GM10266 (cell line): ENCODE measurements around the gene SLC12A7.

Source experiments
- DNase-seq: peaks from one replicate; pipeline ENCODE4 v3.0.0; 2012; ENCODE audit errors: extremely low spot score
- TF ChIP-seq, protein P1 (sequence below): IDR thresholded peaks from 2 replicates; pipeline ENCODE4 v1.5.1; 2012; ENCODE audit warnings: mild to moderate bottlenecking, low read depth; ENCODE audit not compliant: control insufficient read depth, insufficient read depth; ENCODE audit errors: missing control alignments

The SLC12A7 gene

GRCh38 chr5:1005904-1006655 is 105.8 kb downstream of the SLC12A7 start:
- DNase-seq = no peak
- TF ChIP-seq, protein P1, sequence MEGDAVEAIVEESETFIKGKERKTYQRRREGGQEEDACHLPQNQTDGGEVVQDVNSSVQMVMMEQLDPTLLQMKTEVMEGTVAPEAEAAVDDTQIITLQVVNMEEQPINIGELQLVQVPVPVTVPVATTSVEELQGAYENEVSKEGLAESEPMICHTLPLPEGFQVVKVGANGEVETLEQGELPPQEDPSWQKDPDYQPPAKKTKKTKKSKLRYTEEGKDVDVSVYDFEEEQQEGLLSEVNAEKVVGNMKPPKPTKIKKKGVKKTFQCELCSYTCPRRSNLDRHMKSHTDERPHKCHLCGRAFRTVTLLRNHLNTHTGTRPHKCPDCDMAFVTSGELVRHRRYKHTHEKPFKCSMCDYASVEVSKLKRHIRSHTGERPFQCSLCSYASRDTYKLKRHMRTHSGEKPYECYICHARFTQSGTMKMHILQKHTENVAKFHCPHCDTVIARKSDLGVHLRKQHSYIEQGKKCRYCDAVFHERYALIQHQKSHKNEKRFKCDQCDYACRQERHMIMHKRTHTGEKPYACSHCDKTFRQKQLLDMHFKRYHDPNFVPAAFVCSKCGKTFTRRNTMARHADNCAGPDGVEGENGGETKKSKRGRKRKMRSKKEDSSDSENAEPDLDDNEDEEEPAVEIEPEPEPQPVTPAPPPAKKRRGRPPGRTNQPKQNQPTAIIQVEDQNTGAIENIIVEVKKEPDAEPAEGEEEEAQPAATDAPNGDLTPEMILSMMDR = no peak

DNA sequence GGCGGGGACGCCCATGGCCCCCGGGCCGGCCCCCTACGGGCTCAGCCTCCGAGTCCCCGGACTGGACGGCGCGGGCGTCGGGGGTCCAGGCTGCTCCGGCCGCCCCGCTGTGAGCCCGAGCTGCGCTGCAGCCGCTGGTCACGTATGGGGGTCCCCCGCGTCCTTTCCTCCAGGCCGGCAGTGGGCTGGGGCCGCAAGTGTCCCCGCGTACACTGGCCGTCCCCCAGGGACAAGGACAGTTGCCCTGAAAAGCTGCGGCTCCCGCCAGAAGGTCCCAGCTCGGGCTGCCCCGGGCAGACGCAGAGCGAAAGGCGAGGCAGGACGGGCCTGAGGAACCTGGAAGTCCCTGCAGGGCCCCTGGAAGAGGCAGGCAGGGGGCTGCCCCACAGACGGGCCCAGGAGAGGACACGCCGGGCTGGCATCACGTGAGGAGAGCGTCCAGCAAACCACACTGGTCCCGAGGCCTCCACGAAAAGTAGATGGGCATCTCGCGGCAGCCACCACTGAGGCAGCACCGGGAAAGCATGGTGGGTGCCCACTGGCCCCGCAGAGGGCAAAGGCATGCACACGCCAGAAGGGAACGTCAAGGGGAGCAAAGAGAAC is 106.5 kb downstream of the SLC12A7 start:
- DNase-seq = no peak
- TF ChIP-seq, protein P1 = no peak

DNA sequence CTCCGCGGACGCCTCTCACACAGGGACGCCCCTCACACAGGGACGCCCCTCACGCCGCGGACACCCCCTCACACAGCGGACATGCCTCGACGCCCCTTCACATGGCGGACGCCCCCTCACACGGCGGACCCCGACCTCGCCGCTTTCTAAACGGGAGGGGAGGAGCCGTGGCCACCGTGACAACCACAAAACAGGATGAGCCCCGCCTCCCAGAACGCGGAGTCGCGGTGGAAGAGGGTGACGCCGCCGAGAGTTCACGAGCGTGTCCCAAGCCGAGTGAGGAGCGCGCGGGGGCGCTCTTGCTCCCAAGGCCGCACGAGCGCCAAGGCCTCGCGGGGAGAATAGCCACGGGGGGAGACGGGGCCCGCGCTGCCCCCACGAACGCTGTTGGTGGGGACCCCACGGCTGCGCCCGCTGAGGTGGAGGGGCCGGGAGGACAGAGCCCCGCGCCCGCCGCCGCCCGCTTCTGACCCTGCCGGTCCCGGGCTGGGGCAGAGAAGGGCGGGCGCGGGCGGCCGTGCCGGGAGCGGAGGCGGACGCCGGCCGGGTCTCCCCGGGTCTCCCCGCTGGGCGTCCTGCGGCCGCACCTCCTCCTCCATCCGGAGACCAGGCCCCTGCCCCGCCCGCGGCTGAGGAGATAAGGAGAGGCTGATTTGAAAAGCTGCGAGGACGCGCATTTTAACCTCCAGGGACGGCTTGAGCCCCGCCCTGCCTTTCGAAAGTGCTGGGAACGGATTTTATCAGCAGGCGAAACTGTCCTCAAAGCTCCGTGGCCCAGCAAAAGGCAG is 107.2 kb downstream of the SLC12A7 start:
- TF ChIP-seq, protein P1 = peak; percentile 65
- DNase-seq = no peak

DNA sequence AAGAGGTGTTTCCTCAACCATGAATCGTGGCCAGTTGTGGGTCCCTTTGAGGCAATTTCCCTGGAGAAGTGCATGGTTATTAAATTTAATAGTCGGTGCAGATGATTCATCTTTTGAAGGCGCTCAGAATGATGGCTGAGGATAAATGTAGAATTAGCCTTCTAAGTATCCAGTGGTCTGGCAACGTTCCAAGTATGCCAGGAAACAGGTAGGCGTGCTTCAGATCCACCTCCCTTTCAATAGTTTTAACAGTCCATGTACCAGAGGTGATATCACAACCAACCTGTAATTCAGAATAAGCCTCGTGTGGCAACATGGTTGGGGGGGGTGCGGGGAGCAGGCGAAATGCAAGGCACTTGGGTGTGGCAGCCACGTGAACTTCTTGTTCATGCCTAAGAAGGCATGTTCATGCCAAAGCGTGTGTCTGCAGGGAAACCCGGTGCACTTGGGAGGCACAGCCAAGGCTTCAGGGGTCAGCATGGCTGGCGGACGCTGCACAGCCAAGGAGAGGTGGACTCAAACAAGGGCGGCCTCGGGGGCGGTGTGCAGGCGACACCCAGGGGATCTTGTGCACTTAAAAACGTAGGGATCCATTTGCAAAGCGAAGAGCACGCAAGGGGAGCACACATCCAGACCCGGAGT is 108.4 kb downstream of the SLC12A7 start:
- TF ChIP-seq, protein P1 = no peak
- DNase-seq = no peak

DNA sequence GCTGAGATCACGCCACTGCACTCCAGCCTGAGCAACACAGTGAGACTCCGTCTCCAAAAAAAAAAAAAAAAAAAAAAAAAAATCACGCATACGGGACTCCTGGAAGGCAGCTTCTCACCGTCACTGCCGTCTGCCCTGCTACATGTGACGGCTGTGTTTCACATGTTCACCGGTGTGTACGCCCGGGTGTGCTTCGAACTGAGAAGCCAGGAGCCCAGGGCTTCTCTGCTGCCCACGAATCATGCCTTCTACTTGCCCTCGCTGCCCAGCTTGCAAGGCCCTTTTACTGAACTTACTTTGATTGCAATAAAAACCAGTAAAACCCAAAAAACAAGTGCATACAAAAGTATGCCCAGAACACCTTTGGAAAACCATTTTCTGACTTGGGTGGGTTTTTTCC is 109.0 kb downstream of the SLC12A7 start:
- no peak for DNase-seq
- TF ChIP-seq, protein P1 = no peak

DNA sequence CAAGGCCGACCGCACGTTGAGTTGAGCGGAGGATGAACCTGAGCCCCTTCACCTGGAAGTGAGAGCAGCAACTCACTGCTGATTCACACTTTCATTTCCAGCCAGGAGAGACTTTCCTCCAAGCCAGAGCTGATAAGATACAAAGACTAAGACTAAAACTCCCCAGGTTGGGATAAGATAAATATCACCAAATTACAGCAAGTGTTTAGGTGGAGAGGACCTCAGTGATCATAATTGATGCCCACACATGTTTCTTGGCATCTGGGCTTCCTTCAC is 109.7 kb downstream of the SLC12A7 start:
- TF ChIP-seq, protein P1 = no peak
- no peak for DNase-seq
